Body of pancreas (tissue), 4 donors: ENCODE results near the gene STYX.

Experiments
- CTCF ChIP-seq, 7 experiments: fragments of 450-650 bp in 4 of 7; fragments of 200-600 bp in 3 of 7; sonication (generic) in 3 of 7; IDR thresholded peaks; one replicate each; pipeline ENCODE4 v1.5.1; 2016 to 2019; ENCODE audit warnings: antibody characterized with exemption in 7 of 7
- POLR2A ChIP-seq, 3 donors: fragments of 450-650 bp; IDR thresholded peaks; one replicate each; pipeline ENCODE4 v1.6.1; 2016; ENCODE audit warnings: antibody characterized with exemption in 3 of 3, mild to moderate bottlenecking in 2 of 3

DNA sequence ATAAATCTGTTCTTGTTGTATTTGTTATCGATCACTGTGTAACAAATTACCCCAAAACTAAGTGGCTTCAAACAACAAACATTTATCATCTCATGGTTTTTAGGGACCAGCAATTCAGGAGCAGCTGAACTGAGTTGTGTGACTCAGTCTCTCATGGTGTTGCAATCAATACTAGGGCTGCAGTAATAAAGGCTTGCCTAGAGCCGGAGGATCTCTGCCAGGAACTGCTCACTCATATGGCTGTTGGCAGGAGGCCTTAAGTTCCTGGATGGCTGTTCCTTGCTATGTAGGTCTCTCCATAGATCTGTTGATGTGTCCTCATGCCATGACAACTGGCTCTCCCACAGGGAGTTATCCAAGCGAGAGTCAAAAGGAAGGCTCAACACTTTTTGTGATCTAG lies 26.7 kb upstream of the STYX start:
- TF ChIP-seq CTCF (IDR thresholded peaks at IDR 0.05) (no peak), POLR2A (IDR thresholded peaks at IDR 0.05) (no peak)
